NCI-H2171 (cell line): ENCODE results near the gene FXYD2.

Experiments used
- DNase-seq: peaks from one replicate; lab custom pipeline; 2025; lab: John Stamatoyannopoulos, UW

FXYD2 gene

DNA sequence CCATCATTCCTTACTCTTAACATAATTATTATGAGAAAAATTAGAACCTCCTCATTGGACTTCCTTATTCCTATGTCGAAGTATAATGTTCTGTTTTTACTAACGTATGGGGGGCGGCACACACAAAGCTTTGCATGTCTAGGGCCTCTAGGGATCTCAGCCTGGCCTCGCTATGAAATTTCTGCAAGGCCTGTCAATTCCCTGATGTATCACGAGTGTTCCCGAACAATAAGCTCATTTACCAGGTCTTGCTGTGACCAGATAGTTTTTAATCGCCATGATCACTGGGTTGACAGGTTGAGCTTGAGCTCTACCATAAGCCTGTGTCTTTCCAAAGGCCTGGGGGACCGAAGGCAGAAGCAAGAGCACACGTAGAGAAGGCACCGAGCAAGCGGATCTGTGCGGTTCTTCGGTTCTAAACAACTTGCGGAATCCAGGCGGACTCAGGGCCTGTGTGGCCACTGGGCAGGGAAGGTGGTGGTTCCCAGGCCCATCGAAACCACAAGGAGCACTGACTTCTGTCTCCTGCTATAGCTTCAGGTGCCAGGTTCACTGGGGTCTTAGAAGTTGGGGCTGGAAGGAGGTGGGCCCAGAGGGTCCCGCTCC is 10.4 kb upstream of the FXYD2 start:
- DNase-seq = no peak

DNA sequence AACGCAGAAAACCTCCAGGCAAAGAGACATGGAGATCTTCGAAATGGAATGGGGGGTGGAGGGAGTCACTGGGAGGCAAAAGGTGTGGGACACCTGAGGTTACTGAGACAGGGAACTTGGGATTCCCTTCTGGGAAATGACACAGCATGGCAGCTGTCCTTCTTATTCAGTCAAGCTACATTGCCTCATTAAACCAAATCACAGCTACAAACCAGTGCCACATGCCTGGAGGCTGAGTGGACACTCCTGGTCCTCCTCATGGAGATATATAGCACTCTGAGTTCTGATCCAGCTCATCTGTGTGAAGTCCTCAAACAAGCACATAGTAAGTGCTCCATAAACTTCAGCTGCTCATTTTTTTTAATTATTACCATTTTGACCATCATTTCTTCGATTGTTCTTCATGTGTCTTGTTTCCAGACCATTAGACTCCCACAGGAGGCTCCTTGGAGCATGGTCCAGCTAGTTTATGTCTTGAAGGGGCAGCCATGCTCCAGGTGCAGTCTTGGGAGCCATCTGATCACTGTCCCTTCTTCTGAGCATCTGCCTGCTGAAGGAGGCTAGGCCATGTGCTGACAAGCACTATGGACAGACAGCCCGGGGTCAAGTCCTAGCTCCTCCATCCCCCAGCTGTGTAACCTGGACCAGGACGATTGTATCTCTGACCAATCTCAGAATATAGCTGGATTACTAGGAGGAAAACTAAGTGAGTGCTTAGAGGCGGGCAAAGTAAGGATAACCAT is 9.7 kb upstream of the FXYD2 start:
- DNase-seq = no peak

DNA sequence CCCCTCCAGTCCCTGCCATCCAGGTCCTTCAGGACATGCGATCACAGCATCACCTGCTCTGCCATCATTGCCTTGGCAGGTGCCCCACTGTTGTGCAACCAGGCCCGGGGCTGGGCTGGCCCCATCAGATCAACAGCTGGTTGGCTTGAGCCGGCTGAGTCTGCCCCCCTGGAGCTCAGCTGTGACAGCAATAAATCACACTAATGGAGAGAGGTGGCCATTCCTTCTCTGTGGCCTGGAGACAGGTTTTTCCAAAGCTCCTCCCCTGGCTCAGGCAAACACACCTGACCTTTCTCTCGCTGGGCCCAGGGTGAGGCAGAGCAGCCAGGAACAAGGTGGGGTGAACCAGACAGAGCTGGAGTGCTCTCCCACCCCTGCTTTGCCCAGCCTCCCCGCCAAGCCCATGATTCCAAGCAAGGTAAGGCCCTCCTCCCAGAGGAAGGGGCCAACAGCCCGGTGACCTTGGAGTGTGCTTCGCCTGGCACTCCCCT is 8.9 kb upstream of the FXYD2 start:
- DNase-seq = no peak

DNA sequence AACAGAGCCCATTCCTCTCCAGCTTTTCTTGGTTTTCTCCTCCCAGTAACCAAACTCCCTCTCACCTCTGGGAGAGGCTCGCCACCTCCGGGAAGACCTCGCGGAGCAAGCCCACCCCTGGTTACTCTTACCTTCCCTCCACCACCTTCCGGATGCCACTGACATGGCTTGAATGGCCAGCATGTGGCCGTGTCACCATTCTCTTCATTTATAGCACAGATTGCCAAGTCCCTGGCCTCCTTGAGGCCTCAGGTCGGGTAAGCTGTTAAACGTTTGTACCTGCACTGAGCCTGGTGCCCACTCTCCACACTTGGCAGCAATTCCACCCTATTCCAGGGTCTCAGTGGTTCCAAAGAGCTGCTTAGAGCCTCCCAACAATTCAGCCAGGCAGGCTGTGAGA is 8.0 kb upstream of the FXYD2 start:
- DNase-seq = no peak

- no peak for DNase-seq
These were observed 7.3 kb upstream of the FXYD2 start for GRCh38 chr11:117831661-117832415.

DNA sequence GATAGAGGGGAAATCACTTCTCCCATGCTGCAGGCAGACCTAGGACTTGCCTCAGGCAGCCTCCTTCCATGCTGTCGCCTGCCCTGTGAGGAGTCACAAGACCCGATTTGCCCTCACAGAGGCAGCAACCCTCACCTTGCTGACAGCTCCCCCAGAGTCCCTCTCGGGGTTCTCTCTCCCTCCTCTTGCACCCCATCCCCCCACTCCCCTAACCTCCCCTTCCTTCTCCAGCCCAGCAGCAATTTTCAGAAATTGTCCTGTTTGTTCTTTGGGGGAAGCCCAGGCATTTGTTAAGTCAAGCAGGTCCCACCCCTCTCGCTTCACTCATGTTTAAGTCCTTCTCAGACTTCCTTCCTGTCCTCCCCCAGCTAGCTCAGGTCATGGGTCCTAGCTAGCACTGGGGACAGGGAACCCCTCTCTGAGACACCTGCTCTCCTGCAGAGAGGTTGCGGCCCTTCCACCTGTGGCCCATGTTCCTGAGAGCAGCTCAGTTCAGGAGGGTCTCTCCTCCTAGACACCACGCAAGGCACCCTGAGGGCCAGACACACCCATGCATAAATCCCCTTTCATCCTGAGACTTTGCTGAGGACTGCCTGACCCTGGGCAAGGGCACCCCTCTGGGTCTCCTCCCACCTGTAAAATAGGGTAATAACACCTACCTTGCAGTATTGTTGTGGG is 6.3 kb upstream of the FXYD2 start:
- DNase-seq = no peak

DNA sequence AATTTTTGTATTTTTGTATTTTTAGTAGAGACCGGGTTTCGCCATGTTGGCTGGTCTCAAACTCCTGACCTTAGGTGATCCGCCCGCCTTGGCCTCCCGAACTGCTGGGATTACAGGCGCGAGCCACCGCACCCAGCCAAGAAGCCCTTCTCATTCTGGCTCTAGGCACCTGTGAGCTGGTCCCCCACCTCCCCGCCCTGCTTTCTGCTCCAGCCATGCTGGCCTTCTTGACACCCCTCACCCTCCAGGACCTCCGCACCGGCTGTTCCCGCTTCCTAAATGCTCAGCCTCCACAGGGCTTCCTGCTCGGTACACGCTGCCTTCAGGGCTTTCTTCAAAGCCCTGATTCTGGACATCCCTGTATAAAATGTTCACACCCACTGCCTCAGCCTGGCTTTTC is 5.5 kb upstream of the FXYD2 start:
- DNase-seq = no peak

- DNase-seq = no peak
These were observed 4.8 kb upstream of the FXYD2 start for GRCh38 chr11:117829369-117829725.

GRCh38 chr11:117828611-117829368 is 4.2 kb upstream of the FXYD2 start:
- no peak for DNase-seq

- DNase-seq = no peak
These were observed 3.3 kb upstream of the FXYD2 start for GRCh38 chr11:117827521-117828511.

DNA sequence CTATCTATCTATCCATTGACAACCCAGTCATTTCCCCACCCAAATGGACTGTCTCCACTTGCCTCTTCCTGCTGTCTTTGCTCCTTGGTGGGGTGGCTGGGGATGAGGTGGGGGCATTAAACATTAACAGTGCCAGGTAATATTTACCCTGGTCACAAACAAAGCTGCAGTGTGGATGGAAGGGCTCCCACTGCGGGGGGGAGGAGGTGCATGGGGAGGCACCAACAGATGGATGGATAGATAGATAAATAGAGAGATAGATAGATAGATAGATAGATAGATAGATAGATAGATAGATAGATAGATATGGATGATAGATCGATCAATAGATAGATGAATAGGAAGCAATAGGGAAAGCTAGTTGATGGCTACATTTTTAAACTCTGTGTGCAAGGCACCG is 2.3 kb upstream of the FXYD2 start:
- no peak for DNase-seq

GRCh38 chr11:117826190-117826570 is 1.6 kb upstream of the FXYD2 start:
- DNase-seq = no peak

DNA sequence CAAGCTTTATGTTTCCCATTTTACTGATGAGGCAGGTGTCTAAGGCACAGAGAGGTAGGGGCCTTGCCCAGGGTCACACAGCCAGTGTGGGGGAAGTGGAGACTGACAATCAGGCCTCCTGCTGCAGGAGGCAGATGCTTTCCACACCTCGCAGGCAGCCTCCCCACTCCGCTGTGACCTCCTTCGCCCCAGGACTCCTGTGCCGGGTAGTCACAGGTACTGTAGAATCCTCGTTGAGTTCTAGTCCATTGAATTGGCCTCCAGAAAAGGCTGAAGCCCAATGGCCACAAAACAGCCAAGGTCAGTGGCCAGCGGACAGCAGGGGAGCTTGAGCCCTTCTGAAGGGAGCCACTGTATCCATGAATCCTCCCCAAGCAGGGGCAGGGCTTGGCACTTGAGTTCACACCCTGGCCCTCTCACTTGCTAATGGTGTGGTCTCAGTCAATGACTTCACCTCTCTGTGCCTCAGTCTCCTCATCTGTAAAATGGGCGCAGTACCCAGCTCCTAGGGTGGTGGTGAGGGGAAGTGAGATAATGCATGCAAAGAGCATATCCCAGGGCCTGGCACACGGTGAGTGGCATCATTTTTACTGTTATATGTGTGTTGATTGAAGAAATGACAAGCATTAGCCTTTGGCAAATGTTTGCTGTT is 1.1 kb upstream of the FXYD2 start:
- no peak for DNase-seq

DNA sequence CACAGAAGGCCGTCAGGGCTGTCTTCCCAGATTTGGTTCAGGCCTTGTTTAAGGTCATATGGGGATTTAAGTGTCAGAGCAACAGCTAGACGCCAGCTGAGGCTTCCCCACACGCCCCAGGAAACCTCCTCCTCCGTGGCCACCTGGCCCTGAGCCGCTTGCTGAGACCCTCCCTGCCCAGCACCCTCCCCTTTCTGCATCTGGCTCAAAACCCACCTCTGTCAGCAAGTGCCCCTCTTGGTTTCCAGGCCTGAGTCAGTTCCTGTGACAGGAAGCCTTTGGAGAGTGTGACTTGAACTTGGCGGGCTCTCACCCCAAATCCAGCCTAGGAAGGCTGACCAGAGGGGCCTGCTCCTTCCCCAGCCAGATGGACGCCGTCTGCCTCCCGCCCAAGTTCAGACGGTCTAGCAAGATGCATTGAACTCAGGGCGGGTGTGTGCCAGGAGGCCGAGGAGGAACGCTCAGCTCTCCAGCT is 561 bp downstream of the FXYD2 start:
- DNase-seq = no peak

- DNase-seq = no peak
These were observed 1.1 kb downstream of the FXYD2 start for GRCh38 chr11:117823294-117823945.

GRCh38 chr11:117822074-117823033 is 2.2 kb downstream of the FXYD2 start:
- DNase-seq = no peak

DNA sequence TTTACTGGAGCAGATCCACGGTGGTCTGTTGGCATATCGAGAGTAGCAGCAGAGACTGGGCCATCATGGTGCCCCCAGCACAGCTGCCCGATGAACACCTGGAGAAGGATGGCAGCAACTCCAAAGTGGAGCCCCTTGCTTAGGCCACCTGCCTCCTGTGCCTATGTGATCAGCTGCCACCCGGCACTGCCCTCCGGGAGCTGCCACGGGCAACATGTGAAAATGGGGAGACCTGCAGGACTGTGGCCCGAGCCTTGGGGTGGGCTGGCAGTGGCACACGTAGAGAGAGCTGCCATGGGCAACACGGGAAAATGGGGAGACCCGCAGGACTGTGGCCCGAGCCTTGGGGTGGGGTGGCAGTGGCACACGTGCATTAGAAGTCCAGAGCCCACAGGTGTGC is 3.1 kb downstream of the FXYD2 start:
- DNase-seq = no peak

- DNase-seq = no peak
These were observed 4.0 kb downstream of the FXYD2 start for GRCh38 chr11:117820516-117820915.
